B cell (primary cell): ENCODE data around the gene MRPS11.

Experiments
- CTCF ChIP-seq: fragments of 200-600 bp; IDR thresholded peaks from one replicate; pipeline ENCODE4 v1.8.0; 2022; ENCODE audit warnings: antibody characterized with exemption, mild to moderate bottlenecking
- EZH2 ChIP-seq: IDR thresholded peaks from 2 replicates; pipeline ENCODE4 v1.6.1; 2012; ENCODE audit warnings: borderline replicate concordance, low read depth, mild to moderate bottlenecking, moderate library complexity, low read length; ENCODE audit not compliant: insufficient read depth, poor library complexity, severe bottlenecking

- TF ChIP-seq CTCF (no peak), EZH2 (no peak)
Observed at GRCh38 chr15:88448991-88449461, 18.5 kb upstream of the MRPS11 start.
